Tibial nerve (tissue), 3 donors: ENCODE data around the gene CASTOR1.

Source experiments
- POLR2A ChIP-seq, 2 donors: fragments of 450-650 bp; IDR thresholded peaks; one replicate each; pipeline ENCODE4 v1.6.1; 2017; ENCODE audit warnings: antibody characterized with exemption in 2 of 2, mild to moderate bottlenecking in 2 of 2, moderate library complexity in 2 of 2
- TF ChIP-seq, protein P1 (sequence below), 5 experiments: fragments of 200-600 bp in 3 of 5; fragments of 450-650 bp in 2 of 5; sonication (generic) in 3 of 5; IDR thresholded peaks; one replicate each; pipeline ENCODE4 v1.5.1; 2016 to 2019; ENCODE audit warnings: antibody characterized with exemption in 5 of 5, mild to moderate bottlenecking in 3 of 5, moderate library complexity in 2 of 5

DNA sequence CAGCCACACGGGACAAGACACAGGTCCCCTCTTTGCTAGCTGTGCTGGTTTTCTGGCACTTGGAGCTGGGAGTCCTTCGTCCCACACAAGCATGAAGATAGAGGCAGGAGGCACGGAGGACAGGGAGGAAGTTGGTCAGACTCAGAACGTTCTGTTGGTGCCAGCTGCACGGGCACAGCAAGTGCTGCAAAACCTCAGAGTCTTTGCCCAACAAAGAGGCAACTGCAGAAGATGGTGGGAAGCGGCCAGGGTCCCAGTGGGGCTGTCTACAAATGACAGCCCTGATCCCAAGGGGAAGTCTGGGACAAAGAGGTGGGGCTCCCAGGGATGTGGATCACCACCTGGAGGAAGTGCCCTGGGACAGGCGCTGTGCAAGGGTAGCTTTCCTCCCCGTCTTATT lies 13.3 kb downstream of the CASTOR1 start:
- no peak for TF ChIP-seq POLR2A (IDR thresholded peaks at IDR 0.05)
- TF ChIP-seq, protein P1, sequence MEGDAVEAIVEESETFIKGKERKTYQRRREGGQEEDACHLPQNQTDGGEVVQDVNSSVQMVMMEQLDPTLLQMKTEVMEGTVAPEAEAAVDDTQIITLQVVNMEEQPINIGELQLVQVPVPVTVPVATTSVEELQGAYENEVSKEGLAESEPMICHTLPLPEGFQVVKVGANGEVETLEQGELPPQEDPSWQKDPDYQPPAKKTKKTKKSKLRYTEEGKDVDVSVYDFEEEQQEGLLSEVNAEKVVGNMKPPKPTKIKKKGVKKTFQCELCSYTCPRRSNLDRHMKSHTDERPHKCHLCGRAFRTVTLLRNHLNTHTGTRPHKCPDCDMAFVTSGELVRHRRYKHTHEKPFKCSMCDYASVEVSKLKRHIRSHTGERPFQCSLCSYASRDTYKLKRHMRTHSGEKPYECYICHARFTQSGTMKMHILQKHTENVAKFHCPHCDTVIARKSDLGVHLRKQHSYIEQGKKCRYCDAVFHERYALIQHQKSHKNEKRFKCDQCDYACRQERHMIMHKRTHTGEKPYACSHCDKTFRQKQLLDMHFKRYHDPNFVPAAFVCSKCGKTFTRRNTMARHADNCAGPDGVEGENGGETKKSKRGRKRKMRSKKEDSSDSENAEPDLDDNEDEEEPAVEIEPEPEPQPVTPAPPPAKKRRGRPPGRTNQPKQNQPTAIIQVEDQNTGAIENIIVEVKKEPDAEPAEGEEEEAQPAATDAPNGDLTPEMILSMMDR (IDR thresholded peaks at IDR 0.05) = no peak
